ENCODE data around the gene PRR19.

- no peak for TF ChIP-seq CTCF (IDR thresholded peaks at IDR 0.05; ENCODE audit: insufficient read depth, low read length, poor library complexity, severe bottlenecking)
- TF ChIP-seq EZH2phosphoT487 (conservative IDR thresholded peaks at IDR 0.05; ENCODE audit: low read length): no peak
Measured at GRCh38 chr19:42333018-42333417, 31.1 kb downstream of the PRR19 start.

Measured in SU-DHL-6 (cell line).